HG02798 (cell line): Measurements from ENCODE around the gene PHRF1.
A peak's percentile ranks its signal among the peaks of the same experiment; 100 is the strongest.

Experiments used
- ATAC-seq: cut with Tn5 transposase; IDR thresholded peaks from one replicate; pipeline ENCODE4 v1.9.1; 2021; ENCODE audit warnings: mild to moderate bottlenecking; ENCODE audit not compliant: unreplicated experiment, poor library complexity

PHRF1 gene, protein sequence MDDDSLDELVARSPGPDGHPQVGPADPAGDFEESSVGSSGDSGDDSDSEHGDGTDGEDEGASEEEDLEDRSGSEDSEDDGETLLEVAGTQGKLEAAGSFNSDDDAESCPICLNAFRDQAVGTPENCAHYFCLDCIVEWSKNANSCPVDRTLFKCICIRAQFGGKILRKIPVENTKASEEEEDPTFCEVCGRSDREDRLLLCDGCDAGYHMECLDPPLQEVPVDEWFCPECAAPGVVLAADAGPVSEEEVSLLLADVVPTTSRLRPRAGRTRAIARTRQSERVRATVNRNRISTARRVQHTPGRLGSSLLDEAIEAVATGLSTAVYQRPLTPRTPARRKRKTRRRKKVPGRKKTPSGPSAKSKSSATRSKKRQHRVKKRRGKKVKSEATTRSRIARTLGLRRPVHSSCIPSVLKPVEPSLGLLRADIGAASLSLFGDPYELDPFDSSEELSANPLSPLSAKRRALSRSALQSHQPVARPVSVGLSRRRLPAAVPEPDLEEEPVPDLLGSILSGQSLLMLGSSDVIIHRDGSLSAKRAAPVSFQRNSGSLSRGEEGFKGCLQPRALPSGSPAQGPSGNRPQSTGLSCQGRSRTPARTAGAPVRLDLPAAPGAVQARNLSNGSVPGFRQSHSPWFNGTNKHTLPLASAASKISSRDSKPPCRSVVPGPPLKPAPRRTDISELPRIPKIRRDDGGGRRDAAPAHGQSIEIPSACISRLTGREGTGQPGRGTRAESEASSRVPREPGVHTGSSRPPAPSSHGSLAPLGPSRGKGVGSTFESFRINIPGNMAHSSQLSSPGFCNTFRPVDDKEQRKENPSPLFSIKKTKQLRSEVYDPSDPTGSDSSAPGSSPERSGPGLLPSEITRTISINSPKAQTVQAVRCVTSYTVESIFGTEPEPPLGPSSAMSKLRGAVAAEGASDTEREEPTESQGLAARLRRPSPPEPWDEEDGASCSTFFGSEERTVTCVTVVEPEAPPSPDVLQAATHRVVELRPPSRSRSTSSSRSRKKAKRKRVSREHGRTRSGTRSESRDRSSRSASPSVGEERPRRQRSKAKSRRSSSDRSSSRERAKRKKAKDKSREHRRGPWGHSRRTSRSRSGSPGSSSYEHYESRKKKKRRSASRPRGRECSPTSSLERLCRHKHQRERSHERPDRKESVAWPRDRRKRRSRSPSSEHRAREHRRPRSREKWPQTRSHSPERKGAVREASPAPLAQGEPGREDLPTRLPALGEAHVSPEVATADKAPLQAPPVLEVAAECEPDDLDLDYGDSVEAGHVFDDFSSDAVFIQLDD (N-terminal part only)

DNA sequence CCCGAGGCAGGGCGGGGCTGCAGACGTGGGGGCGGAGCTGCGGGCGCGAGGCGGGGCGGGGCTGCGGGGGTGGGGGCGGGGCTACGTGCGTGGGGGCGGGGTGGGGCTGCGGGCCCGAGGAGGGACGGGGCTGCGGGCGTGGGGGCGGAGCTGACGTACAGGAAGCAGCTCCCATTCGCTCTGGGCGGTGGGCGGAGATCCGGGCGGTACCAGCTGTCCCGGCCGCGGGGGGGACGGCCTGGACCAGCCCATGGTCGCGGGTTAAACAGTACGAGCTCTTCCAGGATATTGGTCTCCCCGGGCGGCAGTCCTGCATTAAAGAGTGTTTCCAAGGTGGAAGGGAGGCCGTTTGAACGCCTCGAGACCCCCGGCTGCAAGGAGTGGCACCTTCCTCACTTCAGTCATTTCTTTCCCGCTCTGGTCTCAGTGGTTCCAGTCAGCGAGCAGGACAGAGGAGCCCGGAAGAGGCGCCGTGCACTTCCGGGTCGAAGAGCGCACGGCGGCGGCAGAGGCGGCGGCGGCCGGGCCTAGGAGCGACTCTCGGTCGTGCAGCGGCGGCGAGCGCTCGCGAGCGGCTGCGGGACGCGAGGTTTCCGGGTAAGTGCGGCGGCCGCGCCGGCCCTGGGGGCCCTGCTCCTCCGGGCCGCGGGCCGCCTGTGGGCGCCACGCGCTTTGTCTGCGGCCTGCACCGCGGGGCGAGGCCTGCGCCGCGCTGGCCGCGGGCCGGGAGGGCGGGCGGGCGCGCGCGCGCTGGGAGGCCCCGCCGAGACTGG, at the start of gene PHRF1:
Gene PHRF1, plus strand, starts transcription at position 475 of the 773 bp plus-strand sequence. CDS start 5,043 bp downstream, outside the sequence.
- ATAC-seq: peak; percentile 86

DNA sequence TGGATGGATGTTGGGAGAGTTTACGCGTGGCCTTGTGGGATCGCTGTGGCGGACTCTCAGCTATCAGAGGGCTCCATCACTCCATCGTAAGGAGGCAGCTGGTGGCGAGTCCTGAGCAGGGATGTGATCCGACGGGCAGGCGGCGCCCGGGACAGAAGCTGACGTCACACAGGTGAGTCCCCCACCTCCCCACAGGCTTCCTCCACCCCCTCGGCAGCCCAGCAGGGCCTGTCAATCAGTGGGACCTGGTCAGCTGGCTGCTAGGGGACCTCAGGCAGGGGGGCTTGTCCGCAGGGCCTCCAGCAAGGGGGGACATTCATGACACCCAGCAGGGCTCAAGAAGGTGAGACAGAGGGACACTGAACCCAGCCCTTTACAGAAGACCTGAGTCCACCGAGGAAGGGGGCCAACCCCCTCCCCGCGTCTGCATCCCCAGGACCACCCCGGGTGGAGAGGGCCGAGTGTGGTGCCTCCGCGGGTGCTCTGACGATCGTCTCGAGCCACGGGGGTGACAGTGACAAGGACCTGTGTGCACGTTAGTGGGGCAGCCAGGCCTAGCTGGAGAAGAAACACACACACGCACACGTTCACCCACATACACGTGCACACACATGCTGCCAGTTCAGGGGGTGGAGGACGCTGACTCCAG, 48.0 kb upstream of the PHRF1 start:
- ATAC-seq: no peak

DNA sequence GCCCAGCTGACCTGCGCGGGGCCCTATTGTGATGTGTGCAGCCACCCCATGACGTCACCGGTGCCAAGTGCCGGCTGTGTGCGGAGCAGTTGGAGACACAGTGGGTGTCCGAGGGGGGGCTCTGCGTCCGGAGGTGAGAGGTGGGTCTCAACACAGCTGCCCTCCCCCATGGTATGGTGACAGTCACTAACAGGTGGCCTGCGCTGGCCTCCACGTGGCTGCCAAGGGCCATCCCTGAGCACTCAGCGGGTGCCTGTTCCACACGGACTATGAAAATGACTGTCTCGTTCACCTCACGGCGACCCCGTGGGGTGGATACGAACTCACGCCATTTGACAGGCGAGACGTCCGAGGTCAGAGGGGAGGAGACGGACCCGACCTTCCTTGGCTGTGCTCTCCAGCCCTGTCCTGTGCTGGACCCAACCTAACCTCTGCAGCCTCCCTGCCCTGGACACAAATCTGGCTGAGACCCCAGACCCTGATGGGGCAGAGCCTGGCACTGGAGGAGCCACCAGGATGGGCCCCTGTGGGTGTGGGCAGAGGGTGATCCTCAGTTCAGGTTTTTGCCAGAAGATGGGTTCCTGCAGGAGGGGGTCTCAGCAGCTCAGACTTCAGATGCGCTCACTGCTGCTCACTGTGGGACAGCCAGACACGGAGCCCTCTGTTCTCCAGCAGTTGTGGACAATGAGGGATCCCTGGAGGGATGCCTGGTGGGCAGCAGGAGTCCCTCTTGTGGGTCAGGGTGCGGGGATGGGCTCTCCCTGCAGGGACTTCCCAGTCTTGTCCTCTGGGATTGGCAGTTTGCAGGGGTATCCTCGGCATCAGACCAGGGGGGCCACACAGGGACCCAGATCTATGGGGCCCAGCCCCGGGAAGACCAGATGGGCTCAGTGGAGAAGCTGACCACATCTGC, 47.2 kb upstream of the PHRF1 start:
- no peak for ATAC-seq

DNA sequence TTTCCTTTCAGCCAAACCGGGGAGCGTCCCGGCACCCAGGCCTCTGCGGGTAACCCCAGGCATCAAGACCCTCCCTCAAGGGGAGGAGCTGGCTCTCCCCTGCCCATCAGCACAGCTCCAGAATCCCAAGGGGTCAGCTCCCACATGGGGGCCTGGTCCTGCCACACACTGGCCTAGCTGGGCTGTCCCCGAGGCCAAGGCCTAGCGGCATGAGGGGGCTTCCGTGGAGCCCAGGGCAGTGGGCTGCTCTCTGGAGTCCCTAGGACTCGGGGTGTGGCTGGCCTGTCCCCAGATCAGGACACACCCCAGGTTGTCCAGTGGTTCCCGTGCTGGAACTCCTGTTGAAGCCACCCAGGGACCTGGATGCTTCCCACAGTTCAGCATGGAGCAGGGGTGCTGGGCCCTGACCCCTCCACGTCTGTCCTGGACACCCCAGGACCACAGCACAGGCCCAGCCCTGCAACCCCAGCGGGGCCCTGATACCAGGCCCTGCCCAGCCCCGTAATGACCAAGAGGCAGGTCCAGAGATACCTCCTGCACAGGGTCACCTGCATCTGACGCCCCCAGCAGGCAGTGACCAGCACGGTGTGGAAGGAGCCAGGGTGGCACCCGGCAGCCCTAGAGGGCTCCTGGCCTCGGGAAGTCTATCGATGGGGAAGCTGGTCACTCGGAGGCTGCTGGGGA, 46.4 kb upstream of the PHRF1 start:
- ATAC-seq: no peak

DNA sequence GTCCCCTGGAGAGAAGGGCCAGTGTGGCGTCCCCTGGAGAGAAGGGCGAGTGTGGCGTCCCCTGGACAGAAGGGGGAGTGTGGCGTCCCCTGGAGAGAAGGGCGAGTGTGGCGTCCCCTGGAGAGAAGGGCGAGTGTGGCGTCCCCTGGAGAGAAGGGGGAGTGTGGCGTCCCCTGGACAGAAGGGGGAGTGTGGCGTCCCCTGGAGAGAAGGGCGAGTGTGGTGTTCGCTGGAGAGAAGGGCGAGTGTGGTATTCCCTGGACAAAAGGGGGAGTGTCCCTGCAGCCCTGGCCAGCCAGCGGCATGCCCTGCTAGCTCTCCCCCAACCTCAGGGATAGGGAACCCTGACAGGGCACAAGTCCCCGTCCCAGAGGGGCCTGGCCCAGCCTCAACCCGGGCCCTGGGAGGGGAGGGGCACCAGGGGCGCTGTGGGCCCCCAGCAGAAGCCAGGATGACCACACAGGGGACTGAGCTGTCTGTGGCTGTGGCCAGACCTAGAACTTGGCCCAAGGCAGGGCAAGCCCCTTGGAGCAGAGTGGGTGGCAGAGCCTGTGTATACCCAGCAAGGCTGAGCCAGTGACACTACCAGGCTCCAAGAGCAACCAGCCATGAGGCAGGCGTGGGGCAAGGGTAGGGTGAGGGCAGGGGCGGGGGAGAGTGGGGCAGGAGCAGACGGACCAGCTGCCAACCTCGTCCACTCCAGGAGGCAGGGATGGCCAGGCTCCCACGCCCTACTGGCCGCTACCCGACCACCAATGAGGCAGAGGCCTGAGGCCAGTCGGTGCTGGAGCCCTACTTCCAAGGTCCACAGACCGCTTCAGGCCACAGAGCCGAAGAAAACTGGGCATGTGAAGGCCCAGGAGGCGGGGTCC, 45.1 kb upstream of the PHRF1 start:
- ATAC-seq: no peak

DNA sequence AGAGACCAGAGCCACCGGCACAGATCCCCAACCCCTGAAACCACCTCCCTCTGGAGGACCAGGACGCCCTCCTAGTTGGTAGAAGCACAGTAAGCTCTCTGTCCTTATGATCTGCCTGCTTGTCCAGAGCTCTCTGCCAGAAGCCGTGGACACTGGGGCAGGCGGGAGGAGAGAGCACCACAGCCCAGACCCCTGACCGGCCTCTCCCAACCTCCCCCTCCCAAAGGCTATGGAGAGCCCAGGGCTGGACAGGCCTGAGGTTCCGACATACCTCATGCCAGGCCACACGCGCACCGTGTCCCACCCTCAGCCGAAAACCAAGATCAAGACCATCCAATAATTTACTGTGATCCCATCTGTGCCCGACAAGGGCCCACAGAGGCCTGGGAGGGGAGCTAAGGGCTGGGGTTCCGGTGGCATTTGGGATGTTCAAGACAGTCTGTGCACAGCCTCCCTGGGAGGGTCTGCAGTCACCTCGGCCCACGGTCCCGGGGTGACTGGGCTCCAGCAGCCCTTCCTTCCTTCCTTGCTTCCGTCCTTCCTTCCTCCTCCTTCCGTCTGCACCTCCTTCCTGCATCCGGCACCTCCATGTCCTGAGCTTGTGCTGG, 44.2 kb upstream of the PHRF1 start:
- ATAC-seq: no peak

DNA sequence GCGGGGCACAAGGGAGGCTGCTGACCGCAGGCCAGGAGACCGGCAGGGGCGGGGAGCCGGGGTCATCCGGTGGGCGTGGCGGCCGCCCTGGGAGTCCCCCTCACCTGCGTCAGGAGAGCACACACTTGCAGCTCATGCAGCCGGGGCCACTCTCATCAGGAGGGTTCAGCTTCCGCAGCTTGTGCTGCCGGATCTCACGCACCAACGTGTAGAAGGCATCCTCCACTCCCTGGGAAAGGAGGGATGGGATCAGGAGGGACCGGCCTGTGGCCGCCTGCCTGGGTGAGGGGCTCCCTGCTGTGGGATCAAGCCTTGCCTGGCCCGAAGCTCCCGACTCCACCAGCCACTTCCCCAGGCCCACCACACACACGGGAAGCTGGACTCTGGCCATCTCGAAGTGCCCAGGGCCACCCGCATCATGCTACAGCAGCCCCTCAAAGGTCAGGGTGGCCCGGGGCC, 43.7 kb upstream of the PHRF1 start:
- ATAC-seq: no peak

DNA sequence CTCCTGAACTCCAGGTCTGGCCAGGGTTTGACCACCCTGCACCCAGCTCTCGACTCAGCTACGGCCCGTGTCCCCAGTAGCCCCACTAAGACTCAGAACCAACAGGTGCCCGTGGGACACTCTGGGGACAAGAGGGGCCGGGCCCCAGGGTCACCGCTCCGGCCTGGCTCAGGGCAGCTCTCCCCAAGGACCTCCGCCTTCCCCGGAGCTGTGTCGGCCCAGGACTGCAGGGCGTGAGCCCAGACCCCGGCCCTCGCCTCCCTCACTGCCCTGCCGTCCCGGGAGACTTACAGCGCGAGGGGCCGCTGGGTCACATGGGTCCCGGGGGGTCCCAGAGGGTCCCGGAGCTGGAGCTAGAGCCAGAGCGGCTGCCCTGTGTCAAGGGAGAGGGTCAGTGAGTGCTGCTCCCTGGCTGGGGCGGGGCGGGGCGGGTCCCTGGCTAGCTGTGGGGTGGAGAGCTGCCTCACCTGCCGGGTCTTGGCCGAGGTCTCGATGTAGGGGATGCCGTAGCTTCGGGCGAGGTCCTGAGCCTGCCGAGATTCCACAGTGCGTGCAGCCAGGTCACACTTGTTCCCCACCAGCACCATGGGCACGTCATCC, 43.2 kb upstream of the PHRF1 start:
- ATAC-seq: no peak

DNA sequence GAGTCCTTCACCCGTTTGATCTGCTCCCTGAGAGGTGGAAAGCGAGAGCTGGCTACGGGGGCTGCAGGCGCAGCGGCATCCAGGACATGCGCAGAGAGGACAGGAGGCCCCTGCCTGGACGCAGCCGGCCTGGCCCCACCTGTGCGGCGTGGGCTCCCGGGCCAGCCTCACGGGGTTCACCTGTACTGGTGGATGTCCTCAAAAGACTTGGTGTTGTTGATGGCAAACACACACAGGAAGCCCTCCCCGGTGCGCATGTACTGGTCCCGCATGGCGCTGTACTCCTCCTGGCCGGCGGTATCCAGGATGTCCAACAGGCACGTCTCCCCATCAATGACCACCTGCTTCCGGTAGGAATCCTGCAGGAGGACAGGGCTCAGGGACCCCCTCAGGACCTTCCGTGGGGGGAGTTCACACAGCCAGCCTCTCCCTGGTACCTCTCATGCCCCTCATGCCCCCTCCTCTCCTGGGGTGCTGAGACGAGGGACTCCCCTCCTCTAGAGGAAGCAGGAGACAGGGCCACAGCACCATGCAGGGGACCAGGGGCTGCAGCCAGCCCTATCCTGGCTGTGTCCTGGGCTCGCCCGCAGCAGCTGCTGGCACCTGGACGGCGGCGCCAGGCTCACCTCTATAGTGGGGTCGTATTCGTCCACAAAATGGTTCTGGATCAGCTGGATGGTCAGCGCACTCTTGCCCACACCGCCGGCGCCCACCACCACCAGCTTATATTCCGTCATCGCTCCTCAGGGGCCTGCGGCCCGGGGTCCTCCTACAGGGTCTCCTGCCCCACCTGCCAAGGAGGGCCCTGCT, 42.5 kb upstream of the PHRF1 start:
- no peak for ATAC-seq

DNA sequence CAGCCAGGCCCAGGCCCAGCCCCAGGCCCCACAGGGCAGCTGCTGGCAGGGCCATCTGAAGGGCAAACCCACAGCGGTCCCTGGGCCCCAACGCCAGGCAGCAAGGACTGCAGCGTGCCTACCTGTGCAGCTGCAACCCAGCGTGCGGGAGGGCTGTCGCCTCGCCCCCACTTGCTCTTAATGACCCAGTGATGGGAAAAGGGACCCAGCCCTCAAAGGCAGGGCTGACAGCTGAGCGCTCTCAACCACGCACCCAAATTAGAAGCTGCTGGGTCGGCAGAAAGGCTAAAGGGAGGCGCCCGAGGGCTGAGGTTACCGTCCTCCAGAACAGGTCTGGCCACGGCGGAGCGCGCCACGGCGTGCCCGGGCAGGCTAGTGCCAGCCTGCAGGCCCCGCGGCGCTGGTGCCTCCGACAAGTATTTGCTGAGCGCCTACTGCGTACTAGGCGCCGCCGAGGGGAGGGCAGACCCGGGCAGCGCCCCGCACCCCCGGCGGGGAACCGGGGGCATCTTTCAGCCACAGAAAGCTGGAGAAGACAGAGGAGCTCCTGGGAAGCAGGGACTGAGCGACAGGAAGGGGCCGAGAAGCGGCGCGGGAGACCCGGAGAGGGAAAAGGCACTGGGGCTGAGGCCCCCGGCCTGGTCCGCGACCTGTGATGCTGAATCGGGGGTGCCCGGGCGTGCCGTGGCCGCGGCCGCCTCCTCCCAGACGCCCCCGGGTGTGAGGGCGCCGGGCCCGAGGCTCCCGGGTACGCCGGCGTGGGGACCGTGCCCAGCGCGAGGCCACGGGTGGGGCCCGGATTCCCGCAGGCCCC, 41.7 kb upstream of the PHRF1 start:
- peak; percentile 3 for ATAC-seq

DNA sequence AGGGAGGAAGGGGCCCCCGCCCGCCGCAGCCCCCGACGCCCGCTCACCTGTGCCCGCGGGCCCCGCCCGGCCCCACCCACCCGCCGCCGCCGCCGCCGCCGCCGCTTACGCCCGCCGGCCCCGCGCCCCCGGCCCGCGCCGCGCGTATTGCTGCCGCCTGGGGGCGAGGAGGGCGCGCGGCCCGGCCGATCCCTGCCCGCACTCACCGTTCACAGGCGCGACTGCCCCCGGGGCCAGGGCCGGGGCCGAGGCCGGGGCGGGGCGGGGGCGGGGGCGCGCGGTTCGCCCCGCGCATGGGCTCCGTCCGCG, 41.1 kb upstream of the PHRF1 start:
- no peak for ATAC-seq

DNA sequence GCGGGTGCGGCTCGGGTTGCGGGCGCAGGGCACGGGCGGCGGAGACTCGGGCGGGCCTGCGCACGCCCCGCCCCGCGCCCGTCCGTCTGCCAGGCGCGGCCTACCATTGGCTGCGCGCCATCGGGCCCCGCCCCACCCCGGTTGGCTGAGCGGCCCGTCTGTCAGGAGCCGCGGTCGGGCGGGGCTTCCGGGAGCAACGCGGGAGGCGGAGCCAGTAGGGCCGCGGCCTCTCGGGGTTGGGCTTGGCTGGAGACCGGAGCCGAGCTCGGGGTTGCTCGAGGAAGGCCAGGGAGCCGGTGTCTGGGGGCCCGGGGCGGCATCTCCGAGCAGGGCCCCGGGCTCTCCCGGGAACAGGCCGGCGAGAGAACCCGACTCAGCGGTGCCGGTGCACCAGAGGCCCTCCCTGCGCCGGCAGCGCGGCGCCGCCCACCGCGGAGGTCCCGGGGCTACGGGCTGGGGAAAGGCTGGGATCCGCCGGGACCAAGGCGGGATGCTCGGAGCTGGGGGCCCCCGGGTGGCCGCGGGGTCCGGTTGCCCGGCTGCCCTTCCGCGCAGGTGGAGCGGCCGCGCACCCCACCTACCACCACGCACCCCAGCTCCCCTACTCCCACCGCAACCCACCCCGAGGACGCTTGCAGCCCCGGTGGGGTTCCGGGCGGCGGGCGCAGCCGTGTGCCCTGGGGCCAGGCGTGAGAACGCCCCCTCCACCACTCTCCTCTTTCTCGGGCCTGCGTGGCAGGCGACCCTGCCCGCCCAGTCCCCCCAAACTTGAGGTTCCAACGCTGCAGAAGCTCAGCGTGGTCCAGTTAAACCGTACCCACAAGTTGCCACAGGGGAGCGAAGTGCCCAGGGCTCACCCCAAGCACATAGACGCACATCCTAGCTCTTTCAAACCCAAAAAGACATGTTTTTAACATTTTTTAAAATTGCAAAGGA, 40.5 kb upstream of the PHRF1 start, which contains the start of gene HRAS:
Gene HRAS, minus strand, starts transcription at position 58 of the 936 bp plus-strand sequence.
- ATAC-seq: peak; percentile 84
